ENCODE data around the gene RALGPS2.

DNA sequence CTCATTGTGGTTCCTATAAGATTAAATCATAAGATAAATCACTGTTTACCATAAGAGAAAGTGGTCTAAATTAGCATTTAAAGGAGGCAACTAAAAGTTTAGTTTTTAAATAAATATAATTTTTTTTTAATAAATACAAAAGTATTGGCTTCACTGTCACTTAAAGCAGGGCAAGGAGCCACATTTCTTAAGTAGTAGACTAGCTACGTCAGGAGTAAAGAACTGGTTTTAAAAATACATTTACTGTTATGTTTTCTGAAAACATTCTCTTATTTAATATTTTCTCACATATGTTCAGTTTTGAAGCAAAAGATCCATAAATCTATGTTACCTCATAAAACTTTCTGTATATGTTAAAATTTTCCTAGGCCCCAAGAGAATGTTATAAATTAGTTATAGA, 143.7 kb downstream of the RALGPS2 start:
- TF ChIP-seq ZXDB (tag by site-specific recombination; IDR thresholded peaks at IDR 0.05), result no peak
- TF ChIP-seq ZBTB11 (tag by site-specific recombination; conservative IDR thresholded peaks at IDR 0.05; ENCODE audit: low read depth), result no peak
- no peak for TF ChIP-seq ZBTB17 (tag by site-specific recombination; IDR thresholded peaks at IDR 0.05)
- no peak for TF ChIP-seq ZNF777 (tag by site-specific recombination; IDR thresholded peaks at IDR 0.05; ENCODE audit: borderline replicate concordance)

Data from HEK293 (cell line).